ENCODE data around the gene CTNNA2.

- TF ChIP-seq CTCF (IDR thresholded peaks at IDR 0.05) (no peak), POLR2AphosphoS5 (IDR thresholded peaks at IDR 0.05) (no peak), POLR2A (IDR thresholded peaks at IDR 0.05) (no peak), EP300 (IDR thresholded peaks at IDR 0.05) (no peak)
These were observed 680.7 kb downstream of the CTNNA2 start for GRCh38 chr2:80193566-80193965.
